Measurements from ENCODE around the gene RASGRF1. TPM values are rescaled to one million over a fixed set of nuclear protein-coding genes. Genes with fewer than 3 reads are reported as not detected.
A peak's percentile ranks its signal among the peaks of the same experiment; 100 is the strongest.

Gene RASGRF1
- total RNA-seq, 4 donors from 2014 or later, result 5.4 to 73.4 TPM; not detected in 2

DNA sequence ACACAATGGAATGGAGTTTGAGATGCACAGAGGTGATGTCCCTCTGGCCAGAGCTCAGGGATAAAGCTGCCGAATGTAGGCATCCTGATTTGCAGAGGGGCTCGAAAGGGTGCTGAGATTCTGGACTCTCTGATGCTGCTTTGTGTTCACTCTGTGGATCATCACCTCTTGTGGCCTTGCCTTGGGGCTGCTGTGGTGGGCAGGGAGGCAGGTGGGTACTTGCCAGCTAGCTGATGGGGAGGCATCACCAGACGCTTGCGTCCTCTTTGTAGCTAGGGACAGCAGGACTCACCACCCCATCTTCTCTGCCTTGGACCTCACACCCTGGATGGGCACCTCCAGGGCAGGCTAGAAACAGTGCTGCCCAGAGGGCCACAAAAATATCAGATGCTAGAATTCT lies 14.6 kb upstream of the RASGRF1 start:
- H3K36me3 ChIP-seq, result no peaks in the 10 kb centered on the region
- H3K9me3 ChIP-seq, result no peaks in the 10 kb centered on the region
- H3K4me1 ChIP-seq, result no peaks in the 10 kb centered on the region
- TF ChIP-seq POLR2A (IDR thresholded peaks at IDR 0.05), result no peak
- TF ChIP-seq, protein P1, sequence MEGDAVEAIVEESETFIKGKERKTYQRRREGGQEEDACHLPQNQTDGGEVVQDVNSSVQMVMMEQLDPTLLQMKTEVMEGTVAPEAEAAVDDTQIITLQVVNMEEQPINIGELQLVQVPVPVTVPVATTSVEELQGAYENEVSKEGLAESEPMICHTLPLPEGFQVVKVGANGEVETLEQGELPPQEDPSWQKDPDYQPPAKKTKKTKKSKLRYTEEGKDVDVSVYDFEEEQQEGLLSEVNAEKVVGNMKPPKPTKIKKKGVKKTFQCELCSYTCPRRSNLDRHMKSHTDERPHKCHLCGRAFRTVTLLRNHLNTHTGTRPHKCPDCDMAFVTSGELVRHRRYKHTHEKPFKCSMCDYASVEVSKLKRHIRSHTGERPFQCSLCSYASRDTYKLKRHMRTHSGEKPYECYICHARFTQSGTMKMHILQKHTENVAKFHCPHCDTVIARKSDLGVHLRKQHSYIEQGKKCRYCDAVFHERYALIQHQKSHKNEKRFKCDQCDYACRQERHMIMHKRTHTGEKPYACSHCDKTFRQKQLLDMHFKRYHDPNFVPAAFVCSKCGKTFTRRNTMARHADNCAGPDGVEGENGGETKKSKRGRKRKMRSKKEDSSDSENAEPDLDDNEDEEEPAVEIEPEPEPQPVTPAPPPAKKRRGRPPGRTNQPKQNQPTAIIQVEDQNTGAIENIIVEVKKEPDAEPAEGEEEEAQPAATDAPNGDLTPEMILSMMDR (IDR thresholded peaks at IDR 0.05), result no peak
- H3K27ac ChIP-seq, result no peak overlapping the region
- no peak for DNase-seq
- no peak overlapping the region for H3K4me3 ChIP-seq
- H3K27me3 ChIP-seq, result no peaks in the 10 kb centered on the region

DNA sequence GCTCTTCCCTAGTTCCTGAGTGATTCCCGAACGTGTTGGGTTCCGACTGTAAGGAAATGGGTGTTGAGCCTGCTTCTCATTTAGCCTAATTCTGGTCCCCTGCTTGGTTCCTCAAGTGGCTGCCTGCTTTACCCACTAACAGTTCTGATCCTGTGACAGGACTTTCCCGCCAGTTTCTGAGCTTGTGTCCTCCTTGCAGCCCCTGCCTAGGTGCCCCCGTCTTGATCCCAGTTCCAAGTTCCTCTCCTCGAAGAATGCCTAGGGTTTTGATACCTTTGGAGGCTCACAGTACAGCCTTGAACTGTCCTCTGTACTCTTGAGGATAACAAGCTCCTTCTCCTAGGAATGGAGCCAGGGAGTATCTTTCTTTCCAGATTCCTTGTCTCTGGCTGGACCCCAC lies 12.0 kb upstream of the RASGRF1 start:
- TF ChIP-seq, protein P1 (IDR thresholded peaks at IDR 0.05), result no peak
- no peak for TF ChIP-seq POLR2A (IDR thresholded peaks at IDR 0.05)
- no peak for DNase-seq
- H3K36me3 ChIP-seq, result no peaks in the 10 kb centered on the region
- no peaks in the 10 kb centered on the region for H3K27me3 ChIP-seq
- no peak overlapping the region for H3K4me3 ChIP-seq
- no peak overlapping the region for H3K27ac ChIP-seq
- H3K4me1 ChIP-seq, result no peaks in the 10 kb centered on the region
- H3K9me3 ChIP-seq, result no peaks in the 10 kb centered on the region

DNA sequence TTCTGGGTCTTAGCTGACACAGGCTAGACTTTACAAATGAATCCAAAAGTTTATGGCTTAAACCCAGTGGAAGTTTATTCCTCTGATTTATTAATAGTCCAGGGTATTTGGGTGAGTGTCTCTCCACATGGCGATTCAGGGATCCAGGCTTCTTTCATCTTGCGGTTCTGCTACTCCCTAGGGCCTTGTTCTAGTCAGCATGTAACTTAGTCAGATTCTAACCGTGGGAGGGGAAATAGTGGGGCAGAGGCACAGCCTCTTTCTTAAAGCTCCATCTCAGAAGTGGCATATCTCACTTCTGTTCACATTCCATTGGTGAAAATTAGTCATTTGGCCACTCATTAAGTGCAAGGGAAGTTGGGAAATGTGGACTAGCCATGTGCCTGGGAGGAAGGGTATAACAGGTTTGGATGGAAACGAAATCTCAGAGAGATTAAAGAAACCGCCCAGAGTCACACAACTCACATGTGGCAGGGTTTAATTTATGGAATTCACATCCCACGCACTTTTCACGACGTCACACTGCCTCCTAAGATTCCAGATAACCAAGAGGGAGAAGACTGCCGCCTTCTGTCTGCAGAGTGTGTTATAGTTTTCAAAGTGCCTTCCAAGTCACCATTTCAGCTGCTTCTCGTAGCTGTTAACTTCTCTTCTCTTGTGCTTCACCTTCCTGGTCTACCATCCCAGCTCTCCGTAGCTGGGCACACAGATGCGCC lies 11.4 kb upstream of the RASGRF1 start:
- no peaks in the 10 kb centered on the region for H3K36me3 ChIP-seq
- H3K27ac ChIP-seq, result no peak overlapping the region
- no peaks in the 10 kb centered on the region for H3K4me1 ChIP-seq
- H3K27me3 ChIP-seq, result no peaks in the 10 kb centered on the region
- peak in 1 of 3 donors; percentile 6 for DNase-seq
- no peak overlapping the region for H3K4me3 ChIP-seq
- TF ChIP-seq, protein P1 (IDR thresholded peaks at IDR 0.05), result no peak
- no peak for TF ChIP-seq POLR2A (IDR thresholded peaks at IDR 0.05)
- H3K9me3 ChIP-seq, result no peaks in the 10 kb centered on the region

DNA sequence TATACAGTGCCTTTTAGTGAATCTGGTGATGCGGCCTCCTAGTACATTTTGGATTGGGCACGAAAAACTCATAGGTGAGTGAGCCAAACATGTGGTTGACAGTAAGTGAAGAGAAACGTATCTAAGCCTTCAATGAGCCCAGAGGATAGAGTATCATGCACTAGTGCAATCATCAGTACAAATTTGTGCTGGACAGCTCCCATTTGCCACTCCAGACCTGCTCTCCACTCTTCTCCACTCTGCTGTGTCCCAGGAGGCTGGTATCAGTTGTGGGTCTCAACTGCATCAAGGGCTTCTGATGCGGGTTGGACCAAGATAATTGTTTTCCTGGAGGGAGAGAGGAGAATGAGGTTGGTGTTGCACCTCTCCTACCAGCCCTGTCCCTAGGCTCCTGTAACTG lies 9.1 kb upstream of the RASGRF1 start:
- Histone ChIP-seq H3K4me3 (no peak overlapping the region), H3K36me3 (no peaks in the 10 kb centered on the region), H3K4me1 (no peaks in the 10 kb centered on the region), H3K27me3 (no peaks in the 10 kb centered on the region), H3K9me3 (no peaks in the 10 kb centered on the region), H3K27ac (no peak overlapping the region)
- TF ChIP-seq POLR2A (IDR thresholded peaks at IDR 0.05), result no peak
- TF ChIP-seq, protein P1 (IDR thresholded peaks at IDR 0.05), result no peak
- no peak for DNase-seq

- Histone ChIP-seq H3K9me3 (no peaks in the 10 kb centered on the region), H3K27ac (no peak overlapping the region), H3K27me3 (peaks cover 0 to 14% of the 10 kb centered on the region in 2 donors), H3K4me1 (peaks cover 0 to 14% (median 0%) of the 10 kb centered on the region in 4 donors), H3K4me3 (no peak overlapping the region), H3K36me3 (no peaks in the 10 kb centered on the region)
- TF ChIP-seq, protein P1 (IDR thresholded peaks at IDR 0.05), result no peak
- TF ChIP-seq POLR2A (IDR thresholded peaks at IDR 0.05), result no peak
- DNase-seq, result peak in 2 of 3 donors; percentile 9 to 18
These were observed 4.0 kb upstream of the RASGRF1 start for GRCh38 chr15:79094611-79095021.
